HG03342 (cell line): ENCODE results near the gene STAT6.
A peak's percentile ranks its signal among the peaks of the same experiment; 100 is the strongest.
"Not testable (repeated sequence)": the region's sequence is repeated elsewhere in the genome, so short reads cannot be mapped to it uniquely, and the experiment has no call there.

Experiments
- ATAC-seq: cut with Tn5 transposase; IDR thresholded peaks from one replicate; pipeline ENCODE4 v1.9.1; 2021; ENCODE audit warnings: mild to moderate bottlenecking, moderate library complexity; ENCODE audit not compliant: unreplicated experiment

The STAT6 gene

DNA sequence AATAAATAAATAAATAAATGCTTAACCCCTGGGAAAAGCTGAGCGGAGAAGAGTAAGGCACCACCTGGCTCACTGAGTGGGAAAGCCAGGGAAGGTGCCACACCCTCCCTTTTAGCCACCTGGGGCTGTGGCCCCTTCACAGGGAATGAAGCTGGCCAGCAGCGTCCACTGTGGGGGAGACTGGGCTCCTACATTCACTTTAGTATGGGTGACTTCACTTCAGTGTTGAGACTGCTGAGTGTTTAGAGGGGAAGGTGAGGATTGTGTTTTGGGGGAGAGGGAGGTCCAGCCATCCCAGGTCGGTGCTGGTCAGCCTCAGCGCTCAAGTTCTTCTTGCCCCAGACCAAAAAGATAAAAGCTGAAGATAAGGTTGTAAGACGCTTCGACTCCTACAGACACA is 20.7 kb downstream of the STAT6 start:
- no peak for ATAC-seq

DNA sequence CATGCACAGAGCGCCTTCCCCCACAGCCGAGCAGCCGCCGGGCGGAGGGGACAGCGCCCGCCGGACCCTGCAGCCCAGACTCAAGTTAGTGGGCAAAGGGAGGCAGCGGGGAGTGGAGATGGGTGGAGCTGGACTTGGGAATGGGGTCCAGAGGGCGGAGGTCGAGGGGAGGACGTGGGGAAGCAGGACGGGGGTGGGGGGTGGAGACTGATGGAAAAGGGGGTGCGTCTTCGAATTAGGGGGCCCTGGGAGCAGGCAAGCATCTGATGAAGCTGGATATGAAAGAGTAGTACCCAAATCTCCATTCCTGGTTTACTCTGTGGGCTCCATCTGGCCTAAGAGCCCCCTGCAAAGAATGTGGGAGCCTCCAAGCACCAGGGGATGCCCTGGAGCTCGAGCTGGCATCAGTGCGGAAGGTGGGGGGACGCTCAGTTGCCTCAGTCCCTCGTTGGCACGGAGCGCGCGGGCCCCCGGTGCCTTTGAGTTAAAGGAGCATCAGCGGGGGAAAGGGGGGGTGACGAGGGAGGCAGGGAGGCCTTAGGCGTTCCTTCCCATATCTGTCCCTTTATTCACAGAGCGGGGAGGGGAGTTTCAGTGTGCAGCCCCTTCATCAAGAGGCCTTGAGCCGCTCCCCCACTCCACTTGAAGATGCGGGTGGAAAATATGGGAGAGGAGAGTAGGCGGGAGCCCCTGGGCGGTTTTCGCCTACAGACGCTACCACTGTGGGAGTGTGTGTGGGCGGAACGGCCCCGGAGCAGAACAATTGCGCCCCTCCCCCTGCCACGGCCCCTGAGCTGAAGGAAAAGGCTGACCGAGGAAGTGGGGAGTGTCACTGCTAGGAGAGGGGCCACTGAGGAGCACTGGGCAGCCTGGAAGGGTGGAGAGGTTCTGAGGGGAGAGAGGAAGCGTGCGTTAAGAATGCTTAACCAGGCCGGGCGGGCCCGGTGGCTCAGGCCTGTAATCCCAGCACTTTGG is 21.6 kb downstream of the STAT6 start:
- no peak for ATAC-seq

DNA sequence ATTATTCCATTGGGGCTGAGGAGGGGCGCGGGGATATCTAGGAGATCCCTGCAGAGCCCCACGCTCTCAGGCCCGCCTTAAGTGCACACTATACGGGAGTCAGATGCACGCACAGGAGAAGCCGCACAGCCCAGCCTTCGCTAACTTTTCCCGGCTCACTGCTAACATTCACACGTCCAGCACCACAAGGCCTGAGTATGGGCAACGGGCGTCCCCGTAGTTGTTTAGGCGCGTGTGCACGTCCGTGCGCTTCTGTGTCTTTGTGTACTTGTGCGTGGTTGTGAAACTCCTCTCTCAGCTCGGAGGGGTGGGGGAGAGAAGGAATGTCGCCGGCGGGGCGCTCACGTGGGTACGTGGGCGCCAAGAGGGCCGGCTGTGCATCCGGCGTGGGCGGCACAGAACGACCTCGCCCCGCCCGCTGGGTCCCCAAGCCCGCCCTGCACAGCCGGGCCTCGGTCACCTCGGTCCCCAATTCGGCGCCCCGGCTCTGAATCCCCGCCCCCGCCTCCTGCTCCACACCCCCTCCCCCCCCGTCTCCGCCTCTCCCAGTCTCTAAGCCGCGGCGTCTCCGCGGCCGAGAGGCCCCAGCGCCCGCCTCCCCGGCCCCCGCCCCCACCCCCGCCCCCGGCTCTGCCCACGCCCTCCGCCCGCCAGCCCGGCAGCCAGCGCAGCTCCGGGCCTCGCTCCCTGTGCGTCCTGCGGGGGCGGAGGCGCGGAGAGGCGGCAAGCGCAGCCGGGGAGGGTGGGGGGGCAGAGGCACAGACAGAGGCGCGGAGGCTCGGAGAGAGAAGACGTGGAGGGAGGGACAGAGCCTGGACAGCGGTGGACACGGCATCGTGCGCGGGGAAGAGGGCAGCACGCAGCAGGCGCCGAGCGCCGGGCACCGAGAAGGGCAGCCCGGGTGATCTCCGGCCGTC is 22.6 kb downstream of the STAT6 start, which contains the start of gene NAB2:
NAB2 (plus strand) TSS at position 761 of the 917 bp plus-strand sequence. CDS start 158 bp downstream, outside the sequence.
- peak; percentile 52 for ATAC-seq

DNA sequence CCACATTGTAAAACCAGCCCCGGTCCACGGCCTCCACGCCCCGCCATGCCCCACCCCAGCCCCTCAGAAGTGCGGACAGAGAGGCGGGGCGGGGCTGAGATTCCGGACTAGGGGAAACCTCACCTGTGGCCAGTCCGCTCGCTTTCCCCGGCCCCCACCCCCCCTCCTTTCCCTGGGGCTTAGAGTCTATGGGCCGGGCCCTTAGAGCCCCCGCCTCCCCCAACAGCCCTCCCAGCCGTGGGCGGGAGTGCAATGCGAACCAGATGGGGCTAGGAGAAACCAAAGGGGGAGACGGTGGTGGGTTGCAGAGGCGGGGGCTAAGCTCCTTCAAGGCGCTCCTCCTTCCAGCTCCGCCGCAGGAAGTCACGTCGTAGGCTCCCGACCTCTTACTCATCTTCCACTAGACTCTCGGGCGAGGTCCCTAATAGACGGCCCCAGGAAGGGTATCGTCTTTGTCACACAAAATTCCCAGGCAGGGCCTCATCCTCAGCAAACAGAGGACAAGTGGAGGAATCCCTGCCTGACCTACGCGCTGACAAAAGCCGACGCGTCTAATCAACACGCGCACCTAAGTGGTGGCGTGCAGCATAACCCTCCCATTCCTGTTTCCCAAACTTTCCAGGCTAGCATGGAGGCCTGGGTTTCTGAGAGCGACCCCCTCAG is 23.3 kb downstream of the STAT6 start:
- peak; percentile 30 for ATAC-seq

DNA sequence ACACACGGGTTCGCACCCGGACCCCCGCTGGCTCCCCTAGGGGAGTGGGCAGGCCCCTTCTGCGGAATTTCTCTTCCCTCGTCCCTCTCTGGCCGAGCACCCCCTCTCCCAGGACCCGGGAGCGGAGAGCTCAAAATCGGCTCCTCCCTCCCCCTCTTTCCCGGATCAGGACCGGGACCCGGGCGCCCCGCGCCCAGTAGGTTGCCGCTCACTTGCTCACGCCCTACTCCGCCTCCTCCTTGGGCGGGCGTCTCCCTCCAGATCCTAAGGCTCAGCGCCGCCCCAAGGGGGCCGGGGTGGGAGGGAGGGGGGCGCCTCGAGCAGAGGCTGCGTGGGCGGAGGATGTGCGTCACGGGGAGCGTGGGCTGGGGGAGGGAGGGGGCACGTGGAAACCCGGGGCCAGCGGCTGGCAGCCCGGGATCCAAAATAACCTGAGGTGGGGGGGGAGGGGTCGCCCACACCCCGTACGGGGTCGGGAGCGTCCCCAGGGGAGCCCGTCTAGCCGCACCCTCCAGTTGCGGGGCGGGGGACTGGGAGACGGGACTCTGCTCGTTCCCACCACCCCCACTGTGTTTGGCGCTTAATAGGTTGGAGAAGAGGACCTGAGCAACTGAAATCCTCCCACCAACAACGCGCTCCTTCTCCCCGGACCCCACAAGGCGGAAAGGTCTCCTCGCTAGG is 24.0 kb downstream of the STAT6 start:
- ATAC-seq = peak; percentile 30

DNA sequence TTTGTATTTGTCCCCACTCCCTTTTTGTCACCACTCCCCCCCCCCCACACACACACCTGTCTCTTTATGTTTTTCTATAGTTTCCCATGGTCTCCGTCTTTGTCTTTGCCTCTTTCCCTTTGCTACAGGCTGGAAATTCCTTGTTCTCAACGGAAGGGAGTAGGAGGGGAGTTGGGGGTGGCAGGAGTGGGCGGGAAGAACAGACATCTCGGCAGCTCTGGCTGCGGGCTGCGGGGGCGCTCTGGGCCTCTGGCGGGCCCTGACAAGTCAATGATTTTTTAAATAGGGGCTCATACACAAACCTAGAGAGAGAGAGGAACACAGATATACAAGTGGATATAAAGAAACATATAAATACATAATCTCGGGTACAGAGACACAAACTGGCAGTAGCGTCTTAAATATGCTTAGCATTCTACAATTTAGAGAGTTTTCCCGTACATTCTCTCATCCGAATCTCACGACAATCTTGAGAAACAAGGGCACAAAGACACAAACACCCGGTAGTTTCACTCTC is 24.6 kb downstream of the STAT6 start:
- no peak for ATAC-seq

DNA sequence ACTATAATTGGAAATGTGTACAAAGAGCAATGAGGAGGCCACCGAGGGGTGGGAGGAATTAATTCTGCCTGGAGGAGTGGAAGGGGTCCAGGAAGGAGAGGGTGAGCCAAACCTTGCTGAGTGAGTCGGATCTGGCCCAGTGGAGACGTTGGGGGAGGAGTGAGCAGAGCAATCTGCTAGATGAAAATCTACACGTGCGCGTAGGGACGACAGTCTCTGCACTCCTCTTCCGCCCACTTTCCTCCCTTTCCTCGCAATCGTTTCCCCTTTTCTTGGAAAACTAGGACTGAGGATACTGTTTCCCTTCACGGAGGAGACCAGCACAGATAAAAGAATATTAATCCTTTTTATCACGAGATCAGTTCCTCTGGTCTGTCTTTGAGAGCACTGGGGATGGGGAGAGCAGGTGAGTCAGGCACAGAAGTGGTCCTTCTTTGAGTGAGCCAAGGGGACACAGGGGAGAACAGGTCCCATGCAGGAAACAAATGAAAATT is 25.1 kb downstream of the STAT6 start:
- ATAC-seq = no peak

- ATAC-seq = no peak
These were observed 30.3 kb downstream of the STAT6 start for GRCh38 chr12:57080855-57081254.

GRCh38 chr12:57079821-57080220 is 31.3 kb downstream of the STAT6 start:
- ATAC-seq = no peak

- ATAC-seq = peak; percentile 96
These were observed 32.4 kb downstream of the STAT6 start, which contains the start of gene NEMP1 for GRCh38 chr12:57078519-57079404. Gene NEMP1 (minus strand): TSS chr12:57078791. CDS start chr12:57078745, 46 bp downstream.

DNA sequence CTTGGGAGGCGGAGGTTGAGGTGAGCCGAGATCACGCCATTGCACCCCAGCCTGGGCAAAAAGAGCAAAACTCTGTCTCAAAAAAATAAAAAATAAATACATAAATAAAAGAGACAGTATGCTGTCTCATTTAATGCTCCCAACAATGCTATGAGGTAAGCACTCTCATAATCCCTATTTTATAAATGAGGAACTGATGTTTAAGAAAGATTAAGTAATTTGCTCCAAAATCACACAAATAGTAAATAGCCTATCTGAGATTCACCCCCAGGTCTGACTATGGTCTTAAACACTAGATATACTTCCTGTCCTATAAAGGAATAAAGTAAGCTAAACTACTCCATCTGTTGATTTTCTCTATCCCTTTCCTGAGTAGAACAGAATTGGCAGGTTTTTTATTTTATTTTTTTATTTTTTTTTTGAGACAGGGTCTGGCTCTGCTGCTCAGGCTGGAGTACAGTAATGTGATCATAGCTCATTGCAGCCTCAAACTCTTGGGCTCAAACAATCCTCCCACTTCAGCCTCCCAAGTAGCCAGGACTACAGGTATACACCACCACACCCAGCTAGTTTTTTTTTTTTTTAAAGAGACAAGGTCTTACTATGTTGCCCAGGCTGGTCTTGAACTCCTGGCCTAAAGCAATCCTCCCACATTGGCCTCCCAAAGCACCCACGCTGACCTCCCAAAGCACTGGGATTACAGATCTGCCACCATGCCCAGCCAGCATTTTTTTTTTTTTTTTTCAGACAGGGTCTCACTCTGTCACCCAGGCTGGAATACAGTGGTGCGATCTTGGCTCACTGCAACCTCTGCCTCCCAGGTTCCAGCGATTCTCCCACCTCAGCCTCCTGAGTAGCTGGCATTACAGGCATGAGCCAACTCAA is 37.4 kb downstream of the STAT6 start:
- not testable (repeated sequence) for ATAC-seq

DNA sequence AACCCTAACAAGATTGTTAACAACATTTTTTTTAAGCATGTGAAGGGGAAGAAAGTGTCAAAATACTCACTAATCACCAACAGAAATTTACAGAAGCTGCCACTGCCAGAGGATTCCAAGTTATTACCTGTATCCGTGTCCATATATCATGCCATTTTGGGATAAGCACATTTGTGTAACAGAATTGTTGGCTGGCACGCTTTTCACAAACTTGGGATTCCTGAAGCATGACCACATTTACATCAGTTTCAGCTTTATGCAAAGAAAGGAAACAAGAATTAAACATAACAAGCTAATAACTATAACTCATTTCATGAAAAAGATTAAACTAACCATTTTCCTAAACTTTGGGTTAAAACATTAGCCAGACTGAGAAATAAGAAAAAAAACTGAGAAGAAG is 38.5 kb downstream of the STAT6 start:
- ATAC-seq = no peak

DNA sequence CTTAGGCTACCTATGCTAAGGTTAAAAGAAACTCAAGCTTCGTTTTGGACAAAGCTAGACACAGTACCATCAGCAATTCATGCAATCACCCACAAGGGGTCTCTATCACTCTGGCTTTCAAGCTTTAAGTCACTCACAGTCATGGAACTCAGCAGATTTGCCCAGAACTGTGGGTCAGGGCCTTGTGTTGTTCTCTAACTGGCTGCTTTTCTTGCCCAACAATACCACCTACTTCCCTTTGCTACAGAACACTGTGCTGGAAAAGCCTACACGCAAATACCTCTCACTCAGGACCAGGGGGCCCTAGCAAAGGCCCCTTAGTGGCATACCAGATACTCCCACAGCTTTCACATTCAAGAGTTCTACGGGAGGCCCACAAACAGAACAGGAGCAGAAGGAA is 41.6 kb downstream of the STAT6 start:
- peak; percentile 84 for ATAC-seq

- ATAC-seq = no peak
These were observed 44.9 kb downstream of the STAT6 start for GRCh38 chr12:57066245-57066644.

DNA sequence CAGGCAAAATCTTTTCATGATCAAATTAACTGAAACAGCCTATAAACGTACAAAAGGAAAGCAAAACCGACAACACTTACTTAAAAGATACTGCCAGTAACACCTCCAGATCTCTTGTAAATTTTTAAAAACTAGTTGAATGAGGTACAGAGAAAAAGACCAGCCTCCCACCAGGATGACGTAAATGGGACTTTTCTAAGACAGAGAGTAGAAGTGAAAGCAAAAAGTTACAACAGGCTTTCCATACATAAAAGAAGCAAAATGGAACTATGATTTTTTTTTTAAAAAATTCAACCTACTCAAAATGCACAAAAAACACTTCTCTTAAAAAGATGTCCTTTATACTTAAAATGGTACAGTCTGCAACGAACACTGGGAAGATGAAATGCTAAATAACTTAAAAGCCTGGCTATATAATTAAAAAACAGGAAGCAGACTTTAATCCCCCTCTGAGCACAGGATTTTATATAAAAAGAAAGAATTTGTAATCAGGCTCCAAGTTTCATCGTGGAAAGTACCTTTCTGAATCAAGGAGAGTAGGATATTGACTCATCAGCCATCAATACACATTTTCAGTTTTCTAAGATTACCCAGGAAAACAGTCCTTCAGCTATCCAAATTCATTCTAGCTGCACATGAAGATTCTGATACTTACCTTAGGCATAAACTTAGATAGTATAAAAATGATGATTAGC is 47.0 kb downstream of the STAT6 start:
- ATAC-seq = peak; percentile 78

- ATAC-seq = no peak
These were observed 52.7 kb downstream of the STAT6 start for GRCh38 chr12:57058454-57058853.

DNA sequence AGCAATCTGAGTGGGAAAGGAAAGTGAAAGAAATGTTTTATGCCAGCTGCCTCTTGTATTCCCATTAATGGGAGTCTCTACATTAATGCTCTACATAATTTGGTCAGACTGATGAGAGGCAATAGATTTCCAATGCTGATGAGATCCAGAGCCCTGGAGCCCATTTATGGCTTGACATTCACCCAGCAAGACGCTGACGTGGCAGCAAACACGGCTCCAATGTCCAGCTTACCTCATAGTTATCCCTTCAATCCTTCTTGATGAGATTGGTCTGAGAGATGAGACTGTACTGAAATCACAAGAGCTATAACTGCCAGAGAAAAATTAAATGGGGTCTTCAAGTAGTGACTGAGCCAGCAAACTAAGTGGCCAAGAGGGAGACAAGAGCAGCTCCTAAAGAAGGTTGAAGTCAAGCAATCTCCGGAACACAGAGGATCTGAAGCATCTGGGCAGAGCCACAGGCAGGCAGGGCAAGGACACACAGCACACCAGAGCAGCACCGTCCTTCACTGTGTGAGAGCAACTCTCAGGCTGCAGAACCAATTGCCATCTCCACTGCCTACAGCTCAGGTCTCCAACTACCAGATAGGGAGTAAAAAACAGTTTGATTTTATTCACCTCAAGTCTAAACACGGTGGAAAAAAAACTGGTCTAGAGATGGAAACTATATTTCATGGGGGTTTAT is 54.0 kb downstream of the STAT6 start:
- no peak for ATAC-seq
